MCF 10A (cell line): ENCODE data around the gene CNNM3. TPM values are rescaled to one million over a fixed set of nuclear protein-coding genes. Genes with fewer than 3 reads are reported as not detected.

Experiments
- BruUV-seq: library from RNA; stranded (reverse); fragments of 400-500 nt; replicated peaks from 2 replicates; lab custom pipeline; 2021; lab: Mats Ljungman, UMichigan
- CTCF ChIA-PET: fragments of 300-600 bp; sonication (Branson Sonifier 250); formaldehyde crosslinking; extraction: SDS; loops from one replicate; lab custom pipeline; 2021; ENCODE audit warnings: antibody characterized with exemption, inconsistent platforms; lab: Yijun Ruan, JAX
- POLR2A ChIA-PET: fragments of 300-600, 350-650 bp; sonication (Branson Sonifier 250); formaldehyde crosslinking; extraction: SDS; loops from one replicate; lab custom pipeline; 2020; ENCODE audit warnings: antibody characterized with exemption, inconsistent platforms; lab: Yijun Ruan, JAX
- DNase-seq: peaks from one replicate; pipeline ENCODE4 v3.0.0-alpha.2; 2018; ENCODE audit not compliant: unreplicated experiment
- H3K27ac Mint-ChIP-seq: one replicate; pipeline ENCODE4 v1.8.0; 2022; ENCODE audit warnings: mild to moderate bottlenecking, low read depth, mixed read lengths; ENCODE audit not compliant: unreplicated experiment
- H3K27me3 Mint-ChIP-seq: one replicate; pipeline ENCODE4 v1.8.0; 2022; ENCODE audit warnings: mixed read lengths; ENCODE audit not compliant: insufficient read depth, unreplicated experiment
- H3K36me3 Mint-ChIP-seq: one replicate; pipeline ENCODE4 v1.8.0; 2022; ENCODE audit warnings: mild to moderate bottlenecking, moderate library complexity, mixed read lengths; ENCODE audit not compliant: insufficient read depth, unreplicated experiment
- H3K4me1 Mint-ChIP-seq: one replicate; pipeline ENCODE4 v1.8.0; 2022; ENCODE audit warnings: mixed read lengths; ENCODE audit not compliant: insufficient read depth, unreplicated experiment
- H3K4me3 Mint-ChIP-seq: one replicate; pipeline ENCODE4 v1.8.0; 2022; ENCODE audit warnings: mild to moderate bottlenecking, moderate library complexity, mixed read lengths; ENCODE audit not compliant: unreplicated experiment
- H3K9me3 Mint-ChIP-seq: one replicate; pipeline ENCODE4 v1.8.0; 2022; ENCODE audit warnings: mixed read lengths; ENCODE audit not compliant: unreplicated experiment
- intact Hi-C: fragments of 100-400 bp; cut with micrococcal nuclease; formaldehyde crosslinking; loops from 2 replicates; pipeline ENCODE4 v1.14.1; 2022
- total RNA-seq: library from RNA; stranded (reverse); gene quantifications from 2 replicates; pipeline ENCODE4 v1.2.3, GENCODE V29; 2022
- TF ChIP-seq, protein P1 (sequence below): fragments of 200-600 bp; IDR thresholded peaks from one replicate; pipeline ENCODE4 v1.8.0; 2022; ENCODE audit warnings: antibody characterized with exemption, mild to moderate bottlenecking; ENCODE audit not compliant: unreplicated experiment

Gene CNNM3
- total RNA-seq, 1 experiment from 2014 or later: 9.1 TPM

DNA sequence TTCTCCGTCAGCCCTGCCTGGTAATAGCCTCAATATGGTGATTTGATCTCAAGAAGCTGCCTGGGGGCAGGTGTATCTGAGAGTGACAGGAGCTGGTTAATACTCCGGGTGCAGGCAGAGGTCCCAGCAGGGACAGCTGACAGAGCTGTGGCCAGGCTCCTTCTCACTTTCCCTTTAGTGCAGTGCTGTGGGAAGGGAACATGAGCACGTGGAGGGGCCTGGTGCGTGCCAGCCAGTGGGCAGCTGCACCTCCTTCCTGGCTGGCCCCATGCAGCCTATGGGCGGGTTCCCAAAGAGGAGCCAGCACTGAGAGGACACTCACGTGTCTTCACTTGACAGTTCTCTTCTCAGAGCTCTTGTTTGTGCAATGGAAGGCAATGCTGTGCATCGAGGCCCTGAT lies 46.3 kb upstream of the CNNM3 start:
- no peaks in the 10 kb centered on the region for H3K9me3 Mint-ChIP-seq
- DNase-seq: no peak
- H3K27ac Mint-ChIP-seq: no peak overlapping the region
- CTCF ChIA-PET: interaction anchor here (1.2 kb wide), 1 partner anchor 9 kb away, joined by 5 read pairs; the partner anchor contains the start of gene CNNM4
- intact Hi-C loops: no loop called here
- peaks cover 7% of the 10 kb centered on the region for H3K4me1 Mint-ChIP-seq
- POLR2A ChIA-PET: no interaction called here
- no TSS peak for BruUV-seq
- H3K4me3 Mint-ChIP-seq: no peak overlapping the region
- TF ChIP-seq, protein P1, sequence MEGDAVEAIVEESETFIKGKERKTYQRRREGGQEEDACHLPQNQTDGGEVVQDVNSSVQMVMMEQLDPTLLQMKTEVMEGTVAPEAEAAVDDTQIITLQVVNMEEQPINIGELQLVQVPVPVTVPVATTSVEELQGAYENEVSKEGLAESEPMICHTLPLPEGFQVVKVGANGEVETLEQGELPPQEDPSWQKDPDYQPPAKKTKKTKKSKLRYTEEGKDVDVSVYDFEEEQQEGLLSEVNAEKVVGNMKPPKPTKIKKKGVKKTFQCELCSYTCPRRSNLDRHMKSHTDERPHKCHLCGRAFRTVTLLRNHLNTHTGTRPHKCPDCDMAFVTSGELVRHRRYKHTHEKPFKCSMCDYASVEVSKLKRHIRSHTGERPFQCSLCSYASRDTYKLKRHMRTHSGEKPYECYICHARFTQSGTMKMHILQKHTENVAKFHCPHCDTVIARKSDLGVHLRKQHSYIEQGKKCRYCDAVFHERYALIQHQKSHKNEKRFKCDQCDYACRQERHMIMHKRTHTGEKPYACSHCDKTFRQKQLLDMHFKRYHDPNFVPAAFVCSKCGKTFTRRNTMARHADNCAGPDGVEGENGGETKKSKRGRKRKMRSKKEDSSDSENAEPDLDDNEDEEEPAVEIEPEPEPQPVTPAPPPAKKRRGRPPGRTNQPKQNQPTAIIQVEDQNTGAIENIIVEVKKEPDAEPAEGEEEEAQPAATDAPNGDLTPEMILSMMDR: no peak
- H3K36me3 Mint-ChIP-seq: no peaks in the 10 kb centered on the region
- H3K27me3 Mint-ChIP-seq: no peaks in the 10 kb centered on the region

DNA sequence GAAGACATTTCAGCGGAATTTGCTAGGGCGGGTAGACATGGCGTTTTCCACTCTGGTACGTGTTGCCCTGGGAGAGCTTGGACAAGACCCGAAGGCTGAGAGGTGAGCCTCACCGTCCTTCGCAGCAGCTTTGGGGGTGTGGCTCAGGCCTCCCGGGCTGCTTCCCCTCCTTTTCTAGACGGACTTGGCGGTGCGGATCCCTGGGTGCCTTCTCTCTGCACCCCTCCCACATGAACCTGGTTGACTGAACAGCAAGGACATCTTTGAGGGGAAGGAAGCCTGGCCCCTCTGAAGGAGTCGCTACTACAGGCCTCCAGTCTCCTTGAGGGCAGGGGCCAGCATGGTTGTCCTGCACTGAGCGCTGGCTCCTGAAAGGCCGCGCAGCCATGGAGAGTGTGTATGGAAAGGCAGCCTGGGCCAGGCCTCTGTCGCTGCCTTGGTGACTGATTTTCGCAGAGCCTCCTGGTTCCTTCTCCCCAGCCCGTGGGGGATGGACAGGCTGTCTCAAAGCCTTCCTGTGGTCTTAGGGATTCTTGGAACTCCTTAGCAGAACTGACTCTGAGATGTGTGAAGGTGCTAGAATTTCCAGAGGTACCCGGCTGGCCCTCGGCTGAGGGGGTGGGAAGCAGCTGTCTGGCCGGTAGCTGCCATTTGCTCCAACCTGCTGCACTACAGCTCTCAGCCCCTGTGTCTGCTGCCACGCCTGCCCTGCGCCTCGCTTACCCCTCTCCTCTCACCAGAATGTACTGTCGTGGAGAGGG lies 45.4 kb upstream of the CNNM3 start:
- DNase-seq: no peak
- Mint-ChIP-seq H3K9me3 (no peaks in the 10 kb centered on the region), H3K27me3 (no peaks in the 10 kb centered on the region), H3K4me3 (no peak overlapping the region), H3K27ac (no peak overlapping the region), H3K36me3 (no peaks in the 10 kb centered on the region), H3K4me1 (peaks cover 7% of the 10 kb centered on the region)
- ChIA-PET CTCF (no interaction called here), POLR2A (interaction anchor here (0.6 kb wide), 1 partner anchor 10 kb away, joined by 3 read pairs; no protein-coding TSS in a partner anchor)
- TF ChIP-seq, protein P1: no peak
- intact Hi-C loops: no loop called here
- no TSS peak for BruUV-seq

DNA sequence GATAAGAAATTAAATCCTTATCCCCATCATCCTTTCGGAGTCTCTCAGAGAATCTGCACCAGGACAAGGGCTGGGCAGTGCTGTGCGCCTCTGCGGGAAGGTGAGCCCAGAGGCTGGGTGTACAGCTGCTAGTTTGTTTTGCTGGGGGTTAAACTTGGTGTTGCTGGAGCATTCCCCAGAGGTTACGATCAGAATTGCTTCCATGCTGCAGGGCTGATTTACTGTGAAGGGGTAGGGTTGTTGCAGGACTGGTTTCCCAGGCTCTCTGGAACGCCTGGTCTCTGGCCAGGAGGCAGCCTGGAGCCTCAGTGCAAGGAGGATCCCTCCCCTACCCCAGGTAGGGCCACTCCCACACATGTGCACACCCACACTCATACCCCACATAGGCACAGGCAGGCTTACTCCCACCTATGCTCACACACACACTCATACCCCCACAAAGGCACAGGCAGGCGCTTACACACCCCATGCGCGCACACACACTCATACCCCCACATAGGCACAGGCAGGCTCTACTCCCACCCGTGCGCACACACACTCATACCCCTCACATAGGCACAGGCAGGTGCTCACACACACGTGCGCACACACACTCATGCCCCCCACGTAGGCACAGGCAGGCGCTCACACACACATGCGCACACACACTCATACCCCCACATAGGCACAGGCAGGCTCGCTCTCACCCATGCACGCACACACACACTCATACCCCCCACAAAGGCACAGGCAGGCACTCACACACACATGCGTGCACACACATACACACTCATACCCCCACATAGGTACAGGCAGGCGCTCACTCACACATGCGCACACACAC lies 44.1 kb upstream of the CNNM3 start:
- Mint-ChIP-seq H3K27me3 (no peaks in the 10 kb centered on the region), H3K36me3 (peaks cover 4% of the 10 kb centered on the region), H3K27ac (no peak overlapping the region), H3K4me1 (no peaks in the 10 kb centered on the region), H3K9me3 (no peaks in the 10 kb centered on the region), H3K4me3 (no peak overlapping the region)
- no peak for DNase-seq
- ChIA-PET POLR2A (no interaction called here), CTCF (no interaction called here)
- BruUV-seq: no TSS peak
- TF ChIP-seq, protein P1: no peak
- intact Hi-C loops: no loop called here
